Measurements from ENCODE around the gene OGDH.

The OGDH gene

DNA sequence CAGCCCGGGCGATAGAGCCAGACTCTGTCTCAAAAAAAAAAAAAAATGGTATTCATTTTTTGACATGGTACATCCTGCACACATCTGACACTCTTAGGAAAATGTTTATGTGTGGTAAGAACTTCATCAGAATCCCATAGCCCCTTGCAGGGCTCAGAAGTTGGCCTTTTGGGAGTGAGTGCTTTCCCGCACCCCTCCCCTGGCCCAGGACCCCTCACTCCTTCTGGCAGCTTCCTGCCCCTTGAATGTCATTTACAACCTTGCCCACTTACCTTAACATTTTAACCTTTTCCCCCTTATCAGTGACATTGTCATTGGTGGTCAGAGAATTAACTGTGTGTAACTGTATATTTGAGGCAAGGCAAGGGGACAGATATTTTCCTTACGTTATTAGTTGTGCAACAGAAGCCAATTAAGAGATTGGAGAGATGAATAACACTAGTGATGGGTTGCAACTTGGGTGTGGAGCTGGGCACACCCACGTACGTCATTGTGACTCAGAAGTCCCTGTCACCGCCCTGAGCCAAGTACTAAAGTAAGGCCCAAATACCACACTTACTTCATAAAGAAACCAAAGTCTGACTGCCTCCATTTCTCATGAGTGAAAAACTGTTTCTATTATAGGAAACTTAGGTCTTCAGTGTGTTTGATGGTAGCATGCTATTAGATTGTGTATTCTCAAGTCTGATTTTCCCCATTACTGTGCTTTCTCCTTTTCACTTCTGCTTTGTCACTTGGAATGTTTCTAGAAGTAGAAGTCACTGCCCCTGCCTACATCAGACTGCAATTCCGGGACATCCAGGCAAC, 31.6 kb downstream of the OGDH start:
- peak; percentile 57 to 60 for DNase-seq (ENCODE audit: low read depth in 2 of 2)

DNA sequence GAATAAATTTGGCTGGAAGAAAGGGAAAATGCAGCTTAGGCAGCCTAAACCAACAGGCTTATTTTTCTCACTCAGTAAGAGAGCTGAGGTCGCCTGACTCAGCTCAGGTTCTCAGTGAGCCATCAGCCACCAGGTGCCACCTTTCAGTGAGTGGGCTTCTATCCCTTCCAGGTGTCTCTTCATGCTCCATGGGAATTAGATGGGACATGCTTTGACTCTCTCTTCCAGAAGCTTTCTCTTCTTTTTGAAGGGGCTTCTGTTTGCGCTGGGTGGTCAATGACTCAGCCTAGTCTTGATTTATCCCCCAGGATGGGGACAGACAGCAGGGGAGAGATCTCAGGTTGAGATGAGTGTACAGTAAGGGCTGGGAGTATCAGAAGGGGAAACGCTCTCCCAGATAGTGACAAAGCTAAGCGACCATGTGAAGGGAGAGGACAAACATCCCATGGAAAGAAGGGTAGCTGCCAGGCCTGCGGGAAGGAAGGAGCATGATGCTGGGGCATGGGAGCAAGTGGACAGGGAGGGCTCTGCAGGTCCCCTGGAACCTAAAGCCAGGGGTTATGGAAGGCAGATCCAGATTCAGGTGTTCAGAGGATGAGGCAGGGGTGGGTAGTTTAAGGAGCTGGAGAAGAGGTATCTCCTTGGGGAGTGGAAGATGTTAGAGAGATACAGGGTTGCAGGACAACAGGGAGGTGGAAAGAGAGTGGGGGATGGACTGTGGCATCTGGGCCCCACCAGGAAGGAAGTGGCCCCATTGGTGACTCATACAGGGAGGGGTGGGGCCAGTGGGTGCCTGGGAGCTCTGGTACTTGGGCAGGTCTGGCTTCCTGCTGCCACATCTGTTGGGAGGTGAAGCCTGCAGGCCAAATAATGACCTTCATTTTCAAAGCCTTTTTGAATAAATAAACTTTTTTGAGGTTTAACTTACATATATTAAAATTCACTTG, 32.5 kb downstream of the OGDH start:
- DNase-seq (ENCODE audit: low read depth in 2 of 2) = peak; percentile 64 to 71

DNA sequence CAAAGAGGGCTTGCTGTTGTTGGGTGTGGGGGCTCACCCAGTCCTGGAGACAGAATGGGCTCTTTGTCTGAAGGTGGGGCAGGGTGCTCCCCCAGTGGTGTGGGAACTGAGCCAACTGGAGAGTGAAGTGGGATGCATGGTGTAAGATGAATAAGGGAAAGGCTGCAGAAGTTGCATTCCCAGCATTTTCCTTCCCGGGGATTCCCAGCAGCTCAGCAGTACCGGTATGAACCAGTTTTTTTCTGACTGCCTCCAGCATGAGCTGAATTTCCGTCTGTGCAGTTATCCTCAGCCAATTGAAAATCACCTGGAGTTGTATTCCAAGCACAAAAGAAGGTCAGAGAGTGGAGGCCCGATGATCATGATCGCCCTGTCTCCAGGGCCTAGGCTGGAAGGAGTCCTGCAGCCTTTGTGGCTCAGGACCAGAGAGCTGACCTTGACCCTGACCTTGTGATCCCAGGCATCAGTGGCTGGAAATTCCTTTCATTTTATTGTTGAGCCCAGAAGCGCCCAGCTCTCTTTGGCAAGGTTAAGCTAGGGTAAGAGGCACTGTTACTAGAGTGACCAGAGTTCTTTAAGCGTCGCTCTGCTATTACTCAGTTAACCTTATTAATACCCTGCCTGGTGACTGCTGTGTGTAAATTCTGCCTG, 33.4 kb downstream of the OGDH start:
- DNase-seq (ENCODE audit: low read depth in 2 of 2) = no peak

DNA sequence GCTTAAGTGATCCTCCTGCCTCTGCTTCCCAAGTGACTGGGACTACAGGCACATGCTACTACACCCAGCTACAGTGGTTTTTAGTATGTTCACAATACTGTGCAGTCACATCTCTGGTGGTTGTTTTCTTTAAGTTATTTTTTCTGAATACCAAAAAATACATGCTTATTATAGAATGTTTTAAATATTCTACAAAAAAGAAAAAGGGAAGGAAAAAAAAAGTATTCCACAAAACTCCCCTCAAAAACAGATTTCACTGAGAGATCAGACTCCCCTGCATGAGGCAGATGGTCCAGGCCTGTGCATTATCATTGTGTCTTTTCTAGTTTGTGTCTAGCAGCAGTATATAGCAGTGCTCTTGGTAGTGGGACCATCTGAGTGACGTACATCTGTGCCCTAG, 36.8 kb downstream of the OGDH start:
- no peak for DNase-seq (ENCODE audit: low read depth in 2 of 2)

DNA sequence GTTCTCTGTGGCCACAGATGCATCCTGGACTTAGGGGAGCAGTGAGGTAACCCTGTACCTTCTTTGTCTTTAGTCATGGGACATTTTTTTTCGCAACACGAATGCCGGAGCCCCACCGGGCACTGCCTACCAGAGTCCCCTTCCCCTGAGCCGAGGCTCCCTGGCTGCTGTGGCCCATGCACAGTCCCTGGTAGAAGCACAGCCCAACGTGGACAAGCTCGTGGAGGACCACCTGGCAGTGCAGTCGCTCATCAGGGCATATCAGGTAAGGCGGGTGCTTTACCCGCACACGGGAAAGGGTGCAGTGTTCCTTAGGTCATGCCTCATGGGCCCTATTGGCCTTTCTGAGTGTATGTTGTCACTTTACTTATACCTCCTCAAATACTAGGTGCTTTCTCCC, 38.8 kb downstream of the OGDH start:
- DNase-seq (ENCODE audit: low read depth in 2 of 2) = no peak

DNA sequence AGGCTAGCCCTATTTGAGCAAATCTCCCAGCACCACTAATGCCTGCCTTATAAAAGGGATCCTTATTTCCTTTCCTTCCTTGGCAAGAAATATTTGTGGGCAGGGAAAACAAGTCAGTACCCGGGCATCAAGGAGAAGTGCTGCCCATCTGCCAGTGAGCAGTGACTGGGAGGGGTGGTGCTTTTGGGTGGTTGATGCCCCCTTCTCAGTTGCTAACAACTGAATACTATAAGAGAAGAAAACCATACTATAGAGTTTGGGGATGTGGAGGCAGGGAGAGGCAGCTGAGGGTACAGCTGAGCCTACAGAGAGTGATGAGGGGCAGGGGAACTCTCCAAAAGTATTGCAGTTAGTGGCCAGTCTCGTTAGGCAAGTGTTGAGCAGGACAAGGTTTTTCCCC, 39.3 kb downstream of the OGDH start:
- no peak for DNase-seq (ENCODE audit: low read depth in 2 of 2)

DNA sequence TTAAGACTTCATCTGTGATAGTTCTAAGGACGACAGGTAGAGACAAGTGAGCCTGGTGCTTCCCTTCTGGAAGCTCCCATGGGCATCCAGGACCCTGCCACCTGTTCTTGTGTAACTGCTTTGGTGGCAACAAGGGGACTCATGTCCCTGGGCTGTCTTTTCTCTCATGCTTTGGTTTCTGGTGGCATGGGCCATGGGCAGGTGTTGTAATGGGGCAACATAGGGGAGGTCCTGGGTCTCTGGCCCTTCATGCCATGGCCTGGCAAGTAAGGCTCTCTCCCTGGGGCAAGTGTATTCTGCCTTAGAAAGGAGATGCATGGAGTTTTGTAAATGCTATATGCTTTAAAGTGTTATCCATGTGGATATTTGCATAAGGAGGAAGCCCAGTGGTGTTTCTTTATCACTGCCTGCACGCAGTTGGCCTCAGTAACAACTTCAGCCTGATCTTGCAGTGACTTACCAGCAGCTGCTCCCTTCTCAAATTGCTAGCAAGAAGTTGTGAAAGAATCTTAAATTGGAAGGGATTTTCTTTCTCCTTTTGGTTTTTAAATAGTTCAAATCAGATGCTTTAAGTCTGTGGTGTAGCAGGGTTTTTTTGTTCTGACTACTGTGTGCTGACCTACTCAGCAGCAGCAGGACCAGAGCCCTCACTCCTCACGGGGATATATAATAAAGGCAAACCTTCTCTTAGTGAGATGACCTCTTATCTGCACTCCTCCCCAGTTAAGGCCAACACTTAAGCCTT, 39.9 kb downstream of the OGDH start:
- DNase-seq (ENCODE audit: low read depth in 2 of 2) = no peak

DNA sequence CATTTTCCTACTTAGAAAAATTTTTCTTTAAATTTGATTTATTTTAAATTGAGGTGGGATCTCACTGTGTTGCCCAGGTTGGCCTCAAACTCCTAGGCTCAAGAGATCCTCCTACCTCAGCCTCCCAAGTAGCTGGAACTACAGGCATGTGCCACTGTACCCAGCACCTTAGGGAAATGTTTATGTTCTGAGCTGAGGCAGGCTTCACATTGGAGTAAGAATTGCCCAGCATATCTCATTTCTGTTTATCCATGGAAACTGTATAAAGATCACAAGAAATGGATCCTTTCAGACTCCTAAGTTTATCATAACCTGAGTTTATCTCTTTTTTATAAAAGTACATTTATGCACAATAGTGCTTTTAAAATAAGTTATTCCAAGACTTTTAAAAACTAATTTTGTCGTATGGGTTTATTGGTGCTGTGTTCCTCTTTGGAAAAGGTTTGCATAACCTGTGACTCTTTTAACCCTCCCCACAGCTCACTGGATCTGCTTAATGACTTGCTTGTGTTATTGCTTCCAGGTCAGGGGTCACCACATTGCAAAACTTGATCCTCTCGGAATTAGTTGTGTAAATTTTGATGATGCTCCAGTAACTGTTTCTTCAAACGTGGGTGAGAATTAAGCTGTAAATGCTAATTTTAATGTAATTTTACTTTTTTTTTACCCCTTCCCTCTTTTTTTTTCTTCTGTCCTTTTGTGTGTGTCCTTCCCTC, 40.7 kb downstream of the OGDH start:
- no peak for DNase-seq (ENCODE audit: low read depth in 2 of 2)

DNA sequence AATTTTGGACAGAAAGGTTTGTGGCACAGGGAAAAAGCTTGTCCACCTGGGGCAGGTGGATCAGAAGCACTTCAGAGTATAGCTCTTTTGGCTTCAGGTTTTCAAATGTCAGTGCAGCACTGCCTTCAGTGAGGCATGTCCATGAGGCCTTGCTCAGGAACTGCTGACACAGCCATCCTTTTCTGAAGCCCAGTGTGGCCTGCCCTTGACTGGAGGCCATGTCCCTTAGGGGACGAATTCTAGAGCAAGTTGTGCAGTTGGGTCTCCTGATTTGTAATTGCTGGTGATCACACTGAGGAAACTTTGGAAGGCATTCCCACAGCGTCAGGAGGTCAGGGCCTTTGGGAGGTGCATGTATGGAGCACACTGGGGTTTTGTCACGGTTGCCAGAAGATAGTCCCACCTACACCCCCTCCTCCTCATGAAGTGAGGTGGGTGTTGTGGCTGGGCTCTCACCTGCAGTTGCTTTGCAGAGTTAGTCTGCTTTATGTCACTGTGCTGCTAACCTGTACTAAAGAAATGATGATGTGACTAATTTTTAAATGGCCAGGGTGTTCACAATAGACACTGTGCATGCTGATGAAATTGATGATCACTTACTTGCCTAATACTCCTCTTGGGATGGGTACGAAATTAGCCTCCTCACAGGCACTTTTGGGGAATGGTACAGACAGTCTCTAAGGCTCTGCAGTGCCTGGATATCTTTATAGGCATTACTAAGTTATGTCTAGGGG, 41.7 kb downstream of the OGDH start:
- no peak for DNase-seq (ENCODE audit: low read depth in 2 of 2)

DNA sequence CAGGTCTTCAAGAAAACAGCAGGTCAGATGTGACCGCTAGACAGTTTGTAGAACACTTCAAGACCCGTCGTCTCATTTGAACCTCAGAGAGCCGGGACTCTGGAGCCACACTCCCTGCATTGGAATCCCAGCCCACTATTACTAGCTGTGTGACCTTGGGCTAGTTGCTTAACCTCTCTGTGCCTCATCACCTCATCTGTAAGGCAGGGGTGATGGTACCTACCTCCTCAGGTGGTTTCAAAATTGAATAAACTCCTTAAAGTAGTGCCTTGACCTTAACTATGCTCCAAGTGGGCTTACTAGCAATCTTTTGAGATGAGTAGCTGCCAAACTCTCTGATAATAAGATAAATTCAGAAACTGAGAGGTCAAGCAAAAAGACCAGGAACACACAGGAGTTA, 43.8 kb downstream of the OGDH start:
- DNase-seq (ENCODE audit: low read depth in 2 of 2) = no peak

DNA sequence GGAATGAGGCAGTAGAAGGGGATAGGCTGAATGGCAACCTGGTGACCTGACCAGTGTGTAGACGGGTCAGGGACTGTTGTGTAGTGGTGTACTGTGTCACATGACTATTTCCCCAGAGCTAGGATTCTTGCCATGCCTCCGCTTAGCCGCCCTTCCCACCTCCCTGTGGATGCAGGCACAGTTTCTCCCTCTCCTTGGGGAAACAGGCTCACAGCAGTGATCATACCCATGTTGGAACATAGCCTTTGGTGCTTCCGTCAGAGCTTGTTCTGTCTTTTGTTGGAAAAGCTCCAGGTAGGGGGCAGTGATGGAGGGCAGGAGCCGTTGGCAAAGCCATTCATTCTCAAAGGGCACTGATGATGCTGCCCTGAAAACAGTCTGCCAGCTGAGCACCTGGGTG, 44.3 kb downstream of the OGDH start:
- DNase-seq (ENCODE audit: low read depth in 2 of 2) = no peak

DNA sequence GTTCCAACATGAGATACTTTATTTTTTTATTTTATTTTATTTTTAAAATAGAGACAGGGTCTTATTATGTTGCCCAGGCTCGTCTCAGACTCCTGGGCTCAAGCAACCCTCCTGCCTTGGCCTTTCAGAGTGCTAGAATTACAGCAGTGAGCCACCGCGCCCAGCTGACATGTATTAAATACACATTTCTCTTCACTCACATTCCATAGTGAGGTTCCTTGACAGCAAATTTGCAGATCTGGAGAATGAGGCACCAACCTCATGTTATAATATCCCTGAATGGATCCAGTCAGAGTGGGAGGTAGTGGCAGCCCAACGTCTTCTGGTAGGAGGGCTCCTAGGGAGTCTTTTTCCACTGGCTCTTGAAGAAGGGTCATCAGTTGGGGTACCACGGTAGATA, 46.1 kb downstream of the OGDH start:
- no peak for DNase-seq (ENCODE audit: low read depth in 2 of 2)

DNA sequence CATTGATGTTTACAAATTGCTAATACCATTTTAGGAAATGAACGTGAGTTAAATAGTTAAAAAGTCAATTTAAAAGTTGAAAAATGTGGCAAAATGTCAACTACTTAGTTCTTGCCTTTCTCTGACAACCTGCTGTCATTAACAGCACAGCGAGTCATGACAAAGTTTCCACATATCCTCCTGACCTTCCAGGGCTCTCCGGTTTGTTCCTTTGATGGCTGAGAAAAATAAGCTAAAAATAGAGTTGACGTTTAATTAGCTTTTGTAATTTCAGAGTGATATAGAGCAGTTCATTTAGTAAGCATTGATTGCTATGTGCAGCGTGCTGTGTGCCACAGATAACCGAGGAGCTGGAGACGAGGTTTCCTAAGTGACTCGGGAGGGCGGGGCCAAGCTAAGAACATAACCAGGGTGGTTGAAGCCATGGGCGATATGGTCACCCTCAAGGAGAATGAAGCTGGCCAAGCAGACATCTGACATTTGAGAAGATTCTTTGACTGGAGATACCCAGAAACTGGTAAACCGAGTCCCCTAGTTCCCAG, 47.9 kb downstream of the OGDH start:
- DNase-seq (ENCODE audit: low read depth in 2 of 2) = no peak

DNA sequence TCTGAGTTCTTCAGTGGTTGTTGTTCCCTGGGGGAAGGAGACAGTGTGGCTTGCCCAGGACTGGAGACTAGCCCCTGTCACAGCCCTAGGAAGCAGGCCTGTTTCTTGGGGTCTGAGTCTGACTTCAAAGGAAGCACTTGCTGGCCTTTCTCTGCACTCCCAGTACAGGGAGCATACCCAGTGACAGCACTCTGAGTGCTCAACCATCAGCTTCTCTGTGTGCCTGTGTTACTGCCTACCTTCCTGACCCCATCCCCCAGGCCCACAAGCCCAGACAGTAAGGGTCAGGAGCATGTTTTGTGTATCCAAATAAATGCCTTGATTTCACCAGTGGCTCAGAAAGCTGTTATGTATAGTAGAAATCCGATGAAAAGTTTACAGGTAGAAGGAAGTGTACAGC, 48.9 kb downstream of the OGDH start:
- no peak for DNase-seq (ENCODE audit: low read depth in 2 of 2)

DNA sequence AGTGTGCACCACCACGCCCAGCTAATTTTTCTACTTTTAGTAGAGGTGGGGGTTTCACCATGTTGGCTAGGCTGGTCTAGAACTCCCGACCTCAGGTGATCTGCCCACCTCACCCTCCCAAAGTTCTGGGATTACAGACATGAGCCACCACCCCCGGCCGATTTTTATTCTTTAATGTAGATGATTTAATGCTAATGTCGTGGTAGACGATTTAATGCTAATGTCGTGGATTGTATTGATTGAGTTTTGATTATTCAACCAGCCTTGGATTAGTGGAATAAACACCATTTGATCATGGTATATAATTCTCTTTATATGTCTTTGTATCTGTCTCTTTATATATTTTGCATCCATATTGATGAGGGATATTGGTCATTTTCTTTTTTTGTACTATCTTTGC, 52.6 kb downstream of the OGDH start:
- no peak for DNase-seq (ENCODE audit: low read depth in 2 of 2)

DNA sequence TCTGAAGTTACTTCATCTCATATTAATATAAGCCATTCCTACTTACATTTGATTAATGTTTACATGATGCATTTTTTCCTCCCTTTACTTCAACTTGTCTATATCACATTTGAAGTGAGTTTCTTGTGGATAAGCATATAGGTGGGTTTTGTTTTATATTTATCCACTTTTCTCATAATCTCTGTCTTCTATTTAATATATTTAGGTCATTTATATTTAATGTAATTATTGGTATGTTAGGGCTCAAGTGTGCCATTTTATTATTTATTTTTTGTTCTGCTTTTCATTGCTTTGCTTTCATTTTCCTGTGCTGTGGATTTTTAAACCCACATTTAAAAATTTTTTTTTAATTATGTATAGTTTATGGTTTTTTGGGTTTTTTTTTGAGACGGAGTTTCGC, 54.8 kb downstream of the OGDH start:
- DNase-seq (ENCODE audit: low read depth in 2 of 2) = no peak

DNA sequence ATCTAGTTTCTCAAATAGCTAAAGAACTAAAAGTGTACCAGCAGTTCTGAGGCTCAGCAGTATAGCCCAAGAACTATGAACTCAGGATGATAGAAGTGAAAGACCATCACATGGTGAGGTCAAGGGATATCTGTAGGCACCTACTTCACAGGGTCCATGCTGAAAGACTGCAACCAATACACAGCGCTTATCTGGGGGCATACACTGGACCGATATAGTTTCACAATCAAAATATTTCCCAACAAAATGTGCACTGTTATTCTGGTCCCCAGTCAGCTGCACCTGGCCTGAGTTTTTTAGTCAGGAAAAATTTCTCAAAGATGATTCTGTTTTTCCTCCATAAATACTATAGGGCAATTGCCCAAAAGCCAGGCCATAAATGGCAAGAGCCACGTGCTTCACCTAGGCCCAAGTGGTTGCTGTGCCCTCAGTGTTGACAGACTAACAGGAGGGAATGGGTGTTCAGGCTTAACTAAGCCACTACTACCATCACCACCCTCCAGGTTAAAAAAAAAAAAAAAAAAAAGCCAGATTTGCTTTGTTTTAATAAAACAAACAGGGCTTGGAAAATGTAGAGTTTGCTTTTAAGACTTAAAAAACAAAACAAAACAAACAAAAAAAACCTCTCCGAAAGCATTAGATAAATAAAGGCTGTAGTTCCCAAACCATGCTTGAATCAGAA, 58.5 kb downstream of the OGDH start:
- no peak for DNase-seq (ENCODE audit: low read depth in 2 of 2)

DNA sequence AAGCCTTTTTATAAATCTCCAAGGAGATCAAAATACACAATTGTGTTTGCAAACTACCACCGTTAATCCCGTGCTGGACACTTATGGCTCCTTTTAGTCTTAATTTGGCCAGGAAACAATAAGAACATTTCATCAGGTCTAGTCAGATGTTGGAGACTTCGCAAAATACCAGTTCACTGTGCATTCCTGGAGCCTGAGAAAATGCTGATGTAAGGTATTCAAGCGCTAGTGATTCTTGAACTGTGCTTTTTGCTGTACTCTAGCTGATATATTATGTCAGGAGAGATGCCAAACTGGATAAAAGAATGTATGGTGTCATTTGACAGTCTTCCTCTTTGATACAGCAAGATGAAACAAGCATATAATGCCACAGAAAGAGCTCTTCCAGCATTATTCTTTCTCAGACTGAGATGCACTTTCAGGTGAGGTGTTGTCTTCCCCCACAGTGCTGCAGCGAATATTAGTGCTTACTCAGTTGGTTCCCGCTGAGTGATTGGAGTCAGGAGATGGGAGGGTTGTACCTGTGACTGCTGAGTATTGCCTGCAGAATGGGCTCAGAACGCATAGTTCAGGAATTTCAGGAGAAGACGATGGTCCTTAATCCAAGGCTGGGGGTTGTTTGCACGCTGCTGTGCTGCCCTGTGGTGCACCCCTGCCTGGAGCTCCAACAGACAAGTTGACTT, 59.2 kb downstream of the OGDH start:
- DNase-seq (ENCODE audit: low read depth in 2 of 2) = no peak

DNA sequence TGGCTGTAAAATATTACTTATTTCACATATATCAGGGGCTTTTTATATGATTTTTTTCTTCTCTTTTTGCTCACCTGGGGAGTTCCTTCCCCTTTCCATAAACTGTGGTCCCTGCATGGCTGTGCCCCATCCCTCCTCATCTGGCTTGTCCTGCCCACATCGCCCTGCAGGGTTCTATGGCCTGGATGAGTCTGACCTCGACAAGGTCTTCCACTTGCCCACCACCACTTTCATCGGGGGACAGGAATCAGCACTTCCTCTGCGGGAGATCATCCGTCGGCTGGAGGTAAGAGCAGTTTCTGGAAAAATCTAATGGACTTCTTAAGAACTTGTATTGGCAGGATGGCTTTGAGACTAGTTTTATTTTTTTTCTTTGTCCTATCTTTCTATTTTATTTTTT, 60.1 kb downstream of the OGDH start:
- no peak for DNase-seq (ENCODE audit: low read depth in 2 of 2)
